ENCODE data around the gene AHI1.

AHI1 gene

GRCh38 chr6:135311446-135312200 lies 185.9 kb downstream of the AHI1 start:
- FAIRE-seq (no peak), DNase-seq (ENCODE audit: insufficient read length, low spot score) (no peak)
- TF ChIP-seq CTCF (IDR thresholded peaks at IDR 0.05; ENCODE audit: insufficient read depth, missing control alignments) = no peak

- DNase-seq (ENCODE audit: insufficient read length, low spot score) (no peak), FAIRE-seq (no peak)
- no peak for TF ChIP-seq CTCF (IDR thresholded peaks at IDR 0.05; ENCODE audit: insufficient read depth, missing control alignments)
Observed at GRCh38 chr6:135310291-135310690, 187.2 kb downstream of the AHI1 start.

- FAIRE-seq (no peak), DNase-seq (ENCODE audit: insufficient read length, low spot score) (no peak)
- TF ChIP-seq CTCF (IDR thresholded peaks at IDR 0.05; ENCODE audit: insufficient read depth, missing control alignments) = no peak
Observed at GRCh38 chr6:135306740-135307420, 190.7 kb downstream of the AHI1 start.

- FAIRE-seq = no peak
- no peak for TF ChIP-seq CTCF (IDR thresholded peaks at IDR 0.05; ENCODE audit: insufficient read depth, missing control alignments)
- no peak for DNase-seq (ENCODE audit: insufficient read length, low spot score)
Observed at GRCh38 chr6:135306166-135306565, 191.4 kb downstream of the AHI1 start.

- no peak for FAIRE-seq
- TF ChIP-seq CTCF (IDR thresholded peaks at IDR 0.05; ENCODE audit: insufficient read depth, missing control alignments) = no peak
- DNase-seq (ENCODE audit: insufficient read length, low spot score) = no peak
Observed at GRCh38 chr6:135305684-135306083, 191.9 kb downstream of the AHI1 start.

GRCh38 chr6:135304883-135305282 lies 192.7 kb downstream of the AHI1 start:
- no peak for FAIRE-seq

More at GRCh38 chr6:135304883-135305282, 192.7 kb downstream of the AHI1 start:
- TF ChIP-seq CTCF (IDR thresholded peaks at IDR 0.05; ENCODE audit: insufficient read depth, missing control alignments) = no peak
- no peak for DNase-seq (ENCODE audit: insufficient read length, low spot score)

All from D721Med (cell line).